ENCODE results near the gene UBE2H. TPM values are rescaled to one million over a fixed set of nuclear protein-coding genes. Genes with fewer than 3 reads are reported as not detected.
"Not testable (repeated sequence)": the region's sequence is repeated elsewhere in the genome, so short reads cannot be mapped to it uniquely, and the experiment has no call there.

The UBE2H gene
- total and polyA plus RNA-seq, 2 donors from 2014 or later = 40.6 to 107 TPM

DNA sequence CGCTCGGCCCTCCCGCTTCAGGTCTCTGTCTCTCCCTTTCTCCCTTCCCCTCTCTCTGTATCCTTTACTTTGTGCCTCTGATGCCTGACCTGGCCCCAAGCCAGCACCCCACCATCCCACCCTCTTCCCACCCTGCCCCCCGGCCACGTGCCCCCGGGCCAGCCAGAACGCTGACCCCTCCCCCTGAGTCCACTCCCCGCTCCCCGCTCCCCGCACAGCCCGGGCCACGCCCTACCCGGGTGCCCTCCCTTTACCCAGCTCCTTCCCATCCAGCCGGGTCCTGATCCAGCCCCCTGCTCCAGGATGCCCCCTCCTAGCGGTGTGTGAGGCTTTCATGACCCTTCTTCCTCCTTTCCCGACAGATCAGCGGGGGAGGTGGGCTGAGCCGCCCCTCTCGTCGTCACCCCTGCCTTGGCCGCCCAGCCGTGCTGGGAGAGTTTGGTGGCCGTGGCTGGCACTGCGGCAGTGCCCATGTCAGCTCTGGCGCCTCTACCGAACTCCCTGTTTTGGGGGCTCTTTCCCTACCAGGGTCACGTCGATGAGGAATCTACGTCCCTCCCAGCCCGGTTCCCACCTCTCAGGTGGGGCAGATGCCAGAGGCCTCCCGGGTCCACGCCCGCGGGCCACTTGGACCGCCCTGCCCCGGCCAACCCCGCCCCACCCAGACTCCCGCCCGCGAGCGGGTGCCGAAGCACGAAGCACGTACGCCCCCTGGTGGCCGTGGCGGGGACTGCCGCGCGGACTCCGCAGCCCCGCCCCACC, 127.4 kb downstream of the UBE2H start:
- peak; percentile 91 to 96 (median 91) for DNase-seq
- no peak overlapping the region for H3K27ac ChIP-seq (ENCODE audit: low read depth in 2 of 2, low read length in 2 of 2)
- no peaks in the 10 kb centered on the region for H3K9me3 ChIP-seq (ENCODE audit: control insufficient read depth in 2 of 3, insufficient read depth in 1 of 3, low read length in 3 of 3)
- intact Hi-C loops (cut with DNase I) = loop anchor here (10.0 kb wide), 1 partner anchor 189 kb away; no protein-coding TSS in a partner anchor
- no peaks in the 10 kb centered on the region for H3K27me3 ChIP-seq (ENCODE audit: control insufficient read depth, insufficient read depth, low read length)
- H3K4me1 ChIP-seq (ENCODE audit: control insufficient read depth in 2 of 3, insufficient read depth in 2 of 3, low read depth in 1 of 3, low read length in 3 of 3) = peaks cover 0 to 6% (median 0%) of the 10 kb centered on the region in 3 donors
- peak overlapping the region; percentile 51 to 79 (median 77) for H3K4me3 ChIP-seq (ENCODE audit: low read length in 3 of 3)
- no peak for FAIRE-seq
- H3K9ac ChIP-seq (ENCODE audit: low read length in 3 of 3) = peak overlapping the region; percentile 36 to 78 (median 65)
- H3K36me3 ChIP-seq (ENCODE audit: control insufficient read depth in 2 of 3, insufficient read depth in 3 of 3, low read length in 3 of 3) = no peaks in the 10 kb centered on the region
- TF ChIP-seq, protein P1, sequence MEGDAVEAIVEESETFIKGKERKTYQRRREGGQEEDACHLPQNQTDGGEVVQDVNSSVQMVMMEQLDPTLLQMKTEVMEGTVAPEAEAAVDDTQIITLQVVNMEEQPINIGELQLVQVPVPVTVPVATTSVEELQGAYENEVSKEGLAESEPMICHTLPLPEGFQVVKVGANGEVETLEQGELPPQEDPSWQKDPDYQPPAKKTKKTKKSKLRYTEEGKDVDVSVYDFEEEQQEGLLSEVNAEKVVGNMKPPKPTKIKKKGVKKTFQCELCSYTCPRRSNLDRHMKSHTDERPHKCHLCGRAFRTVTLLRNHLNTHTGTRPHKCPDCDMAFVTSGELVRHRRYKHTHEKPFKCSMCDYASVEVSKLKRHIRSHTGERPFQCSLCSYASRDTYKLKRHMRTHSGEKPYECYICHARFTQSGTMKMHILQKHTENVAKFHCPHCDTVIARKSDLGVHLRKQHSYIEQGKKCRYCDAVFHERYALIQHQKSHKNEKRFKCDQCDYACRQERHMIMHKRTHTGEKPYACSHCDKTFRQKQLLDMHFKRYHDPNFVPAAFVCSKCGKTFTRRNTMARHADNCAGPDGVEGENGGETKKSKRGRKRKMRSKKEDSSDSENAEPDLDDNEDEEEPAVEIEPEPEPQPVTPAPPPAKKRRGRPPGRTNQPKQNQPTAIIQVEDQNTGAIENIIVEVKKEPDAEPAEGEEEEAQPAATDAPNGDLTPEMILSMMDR (IDR thresholded peaks at IDR 0.05; ENCODE audit: borderline replicate concordance, extremely low read depth, insufficient read depth) = peak; percentile 65

DNA sequence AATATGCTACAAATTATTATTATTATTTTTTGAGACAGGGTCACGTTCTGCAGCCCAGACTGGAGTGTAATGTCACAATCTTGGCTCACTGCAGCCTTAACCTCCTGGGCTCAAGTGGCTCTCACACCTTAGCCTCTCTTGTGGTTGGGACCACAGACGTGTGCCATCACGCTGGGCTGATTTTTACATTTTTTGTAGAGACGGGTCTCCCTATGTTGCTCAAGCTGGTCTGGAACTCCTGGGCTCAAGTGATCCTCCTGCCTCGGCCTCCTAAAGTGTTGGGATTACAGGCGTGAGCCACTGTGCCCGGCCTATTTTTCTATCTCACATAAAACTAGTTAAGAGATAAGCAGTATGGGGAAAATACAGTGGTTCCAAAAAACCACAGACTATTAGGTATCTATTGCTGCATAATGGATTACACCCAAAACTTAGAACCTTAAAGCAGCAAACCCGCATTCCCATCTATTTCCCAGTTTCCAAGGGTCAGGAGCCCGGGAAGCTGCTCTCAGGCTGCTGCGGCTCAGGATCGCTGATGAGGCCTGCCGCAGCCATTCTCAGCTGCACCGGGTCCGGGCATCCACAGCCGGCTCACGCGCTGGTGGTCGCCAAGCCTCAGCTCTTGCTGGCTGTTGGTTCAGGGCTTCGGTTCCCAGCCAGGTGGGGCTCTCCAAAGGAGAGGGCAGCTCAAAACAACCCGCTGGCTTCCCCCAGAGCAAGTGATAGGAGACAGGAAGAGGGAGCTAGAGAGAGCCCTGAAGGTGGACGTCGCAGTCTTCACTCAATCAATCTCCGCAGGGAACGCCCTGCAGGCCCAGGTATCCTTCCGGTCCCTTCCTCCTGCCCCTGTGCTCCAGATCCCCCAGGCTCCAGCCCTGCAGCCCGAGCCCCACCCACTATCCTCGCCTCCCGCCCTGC, 128.2 kb downstream of the UBE2H start:
- intact Hi-C loops (cut with DNase I) = loop anchor here (10.0 kb wide), 1 partner anchor 190 kb away; no protein-coding TSS in a partner anchor
- no peaks in the 10 kb centered on the region for H3K9me3 ChIP-seq (ENCODE audit: control insufficient read depth in 2 of 3, insufficient read depth in 1 of 3, low read length in 3 of 3)
- TF ChIP-seq, protein P1 (IDR thresholded peaks at IDR 0.05; ENCODE audit: borderline replicate concordance, extremely low read depth, insufficient read depth) = peak; percentile 15
- peak overlapping the region in 1 of 3 donors; percentile 22 for H3K9ac ChIP-seq (ENCODE audit: low read length in 3 of 3)
- DNase-seq (peak in 3 of 5 donors; percentile 73 to 80 (median 75)), FAIRE-seq (no peak)
- H3K4me3 ChIP-seq (ENCODE audit: low read length in 3 of 3) = peak overlapping the region; percentile 32 to 79 (median 44)
- no peaks in the 10 kb centered on the region for H3K27me3 ChIP-seq (ENCODE audit: control insufficient read depth, insufficient read depth, low read length)
- H3K27ac ChIP-seq (ENCODE audit: low read depth in 2 of 2, low read length in 2 of 2) = no peak overlapping the region
- peaks cover 0 to 2% (median 0%) of the 10 kb centered on the region in 3 donors for H3K4me1 ChIP-seq (ENCODE audit: control insufficient read depth in 2 of 3, insufficient read depth in 2 of 3, low read depth in 1 of 3, low read length in 3 of 3)
- H3K36me3 ChIP-seq (ENCODE audit: control insufficient read depth in 2 of 3, insufficient read depth in 3 of 3, low read length in 3 of 3) = no peaks in the 10 kb centered on the region

DNA sequence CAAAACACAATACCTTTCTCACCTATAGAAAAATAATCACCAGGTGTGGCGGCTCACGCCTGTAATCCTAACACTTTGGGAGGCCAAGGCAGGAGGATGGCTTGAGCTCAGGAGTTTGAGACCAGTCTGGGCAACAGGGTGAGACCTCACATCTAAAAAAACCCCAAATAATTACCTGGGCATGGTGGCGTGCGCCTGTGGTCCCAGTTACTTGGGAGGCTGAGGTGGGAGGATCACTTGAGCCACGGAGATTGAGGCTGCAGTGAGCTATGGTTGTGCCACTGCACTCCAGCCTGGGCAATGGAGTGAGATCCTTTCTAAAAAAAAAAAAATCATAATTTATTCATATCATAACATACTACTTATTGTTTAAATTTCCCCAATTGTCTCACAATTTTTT, 129.6 kb downstream of the UBE2H start:
- not testable (repeated sequence) for H3K36me3 ChIP-seq (ENCODE audit: control insufficient read depth in 2 of 3, insufficient read depth in 3 of 3, low read length in 3 of 3); FAIRE-seq
- intact Hi-C loops (cut with DNase I) = loop anchor here (10.0 kb wide), 1 partner anchor 192 kb away; no protein-coding TSS in a partner anchor

More for the DNA sequence above, 129.6 kb downstream of the UBE2H start:
- not testable (repeated sequence) for H3K9ac ChIP-seq (ENCODE audit: low read length in 3 of 3); H3K27me3 ChIP-seq (ENCODE audit: control insufficient read depth, insufficient read depth, low read length); H3K4me1 ChIP-seq (ENCODE audit: control insufficient read depth in 2 of 3, insufficient read depth in 2 of 3, low read depth in 1 of 3, low read length in 3 of 3); DNase-seq; H3K4me3 ChIP-seq (ENCODE audit: low read length in 3 of 3); H3K9me3 ChIP-seq (ENCODE audit: control insufficient read depth in 2 of 3, insufficient read depth in 1 of 3, low read length in 3 of 3); H3K27ac ChIP-seq (ENCODE audit: low read depth in 2 of 2, low read length in 2 of 2)
